IPS-11a (cell line): ENCODE results near the gene G0S2.

ENCODE experiments used
- H3K4me3 ChIP-seq: one replicate; pipeline ENCODE4 v1.5.1; 2013; ENCODE audit warnings: low read depth, low read length, control low read depth

Gene G0S2, protein sequence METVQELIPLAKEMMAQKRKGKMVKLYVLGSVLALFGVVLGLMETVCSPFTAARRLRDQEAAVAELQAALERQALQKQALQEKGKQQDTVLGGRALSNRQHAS

GRCh38 chr1:209674957-209675564, at the start of gene G0S2:
Gene G0S2, plus strand, starts transcription at chr1:209675412. Its CDS starts 273 bp downstream, at chr1:209675685.
- peak within 1 kb of the TSS; percentile 44 for H3K4me3 ChIP-seq

DNA sequence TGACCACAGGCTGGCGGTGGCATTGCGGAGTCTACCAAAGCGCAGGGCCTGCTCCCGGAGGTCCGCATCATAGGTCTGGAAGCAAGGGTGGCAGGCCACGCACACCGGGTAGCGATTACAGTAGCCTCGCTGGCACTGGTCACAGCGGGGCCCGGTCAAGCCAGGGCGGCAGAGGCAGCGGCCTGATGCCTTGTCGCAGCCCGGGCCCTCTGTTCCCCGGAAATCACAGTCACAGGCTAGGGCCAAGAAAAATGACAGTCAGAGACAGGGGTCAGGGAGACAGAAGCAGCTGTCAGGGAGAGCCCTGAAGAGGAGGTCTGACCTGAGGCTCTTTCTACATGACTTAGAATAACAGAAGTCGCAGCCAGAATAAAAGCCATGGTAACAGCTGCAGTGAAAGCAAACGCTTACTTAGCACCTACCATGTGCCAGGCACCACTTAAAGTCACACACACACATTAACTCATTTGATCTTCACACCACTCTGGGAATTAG, 49.4 kb upstream of the G0S2 start:
- H3K4me3 ChIP-seq = no peak overlapping the region

- H3K4me3 ChIP-seq = no peak overlapping the region
Measured at GRCh38 chr1:209626346-209627026, 48.7 kb upstream of the G0S2 start.

- no peak overlapping the region for H3K4me3 ChIP-seq
Measured at GRCh38 chr1:209627027-209627731, 48.0 kb upstream of the G0S2 start.

- H3K4me3 ChIP-seq = no peak overlapping the region
Measured at GRCh38 chr1:209627732-209628196, 47.4 kb upstream of the G0S2 start.

GRCh38 chr1:209628618-209629299, 46.5 kb upstream of the G0S2 start:
- H3K4me3 ChIP-seq = no peak overlapping the region

DNA sequence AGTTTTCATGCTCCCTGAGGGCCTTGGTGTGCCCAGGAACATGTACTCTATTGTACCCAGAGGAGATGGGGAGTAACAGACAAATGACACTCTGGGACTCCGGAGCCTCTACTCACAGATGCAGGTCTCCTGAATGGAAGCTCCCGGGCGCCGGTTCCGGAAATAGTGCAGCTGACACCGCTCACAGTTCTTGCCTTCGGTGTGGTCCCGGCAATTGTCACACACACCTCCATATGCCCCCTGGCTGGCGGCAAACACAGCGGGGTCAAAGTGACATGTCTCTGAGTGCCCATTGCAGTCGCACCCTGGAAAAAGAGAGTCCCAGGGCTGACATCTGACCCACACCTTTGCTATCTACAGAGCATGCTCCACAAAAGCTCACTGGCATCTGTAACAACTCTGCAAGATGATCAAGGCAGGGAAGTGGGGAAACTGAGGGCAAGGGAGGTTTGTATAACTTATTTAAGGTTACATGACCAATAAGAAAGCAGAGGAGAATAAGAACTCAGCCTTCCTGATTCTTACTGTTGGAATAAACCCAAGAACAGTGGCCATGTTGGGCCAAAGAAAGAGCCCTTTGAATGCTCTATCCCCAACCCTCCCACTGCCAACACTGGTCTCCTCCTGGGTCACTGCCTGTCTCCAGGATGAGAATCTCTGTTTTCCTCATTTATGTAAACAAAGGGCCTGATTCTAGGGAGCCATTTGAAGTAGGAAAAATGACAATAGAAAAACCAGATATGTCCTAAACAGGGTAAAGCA, 45.4 kb upstream of the G0S2 start:
- H3K4me3 ChIP-seq = no peak overlapping the region

- no peak overlapping the region for H3K4me3 ChIP-seq
Measured at GRCh38 chr1:209630383-209631225, 44.6 kb upstream of the G0S2 start.

DNA sequence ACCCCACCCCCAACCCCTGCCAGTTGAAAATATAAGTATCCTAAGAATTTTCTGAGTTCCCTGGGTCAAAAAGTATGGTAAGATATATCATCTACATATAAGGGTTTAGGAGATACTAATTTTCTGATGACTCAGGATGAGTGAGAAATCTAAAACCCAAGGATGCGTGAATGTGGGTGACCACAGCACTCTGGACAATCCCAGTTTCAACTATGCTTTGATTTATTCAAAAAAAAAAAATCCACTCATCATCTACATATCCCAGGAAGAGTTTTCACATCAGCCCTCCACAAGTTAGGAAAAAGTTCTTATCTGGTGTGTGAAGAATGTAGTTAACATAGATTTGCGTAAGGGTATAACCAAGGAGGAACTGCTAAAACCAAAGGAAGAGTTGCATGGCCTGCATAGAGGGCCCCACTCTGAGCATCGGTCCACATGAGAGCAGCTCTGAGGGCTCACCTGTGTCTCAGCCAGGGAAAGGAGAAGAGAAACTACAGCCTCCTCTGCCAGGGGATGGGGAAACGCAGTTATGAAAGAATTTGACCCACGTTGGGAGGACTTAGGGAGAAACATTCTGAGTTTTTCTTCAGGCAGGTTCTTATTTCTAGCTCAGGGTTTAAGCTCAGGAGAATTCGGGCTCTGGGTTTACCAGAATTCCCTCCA, 41.7 kb upstream of the G0S2 start:
- no peak overlapping the region for H3K4me3 ChIP-seq

DNA sequence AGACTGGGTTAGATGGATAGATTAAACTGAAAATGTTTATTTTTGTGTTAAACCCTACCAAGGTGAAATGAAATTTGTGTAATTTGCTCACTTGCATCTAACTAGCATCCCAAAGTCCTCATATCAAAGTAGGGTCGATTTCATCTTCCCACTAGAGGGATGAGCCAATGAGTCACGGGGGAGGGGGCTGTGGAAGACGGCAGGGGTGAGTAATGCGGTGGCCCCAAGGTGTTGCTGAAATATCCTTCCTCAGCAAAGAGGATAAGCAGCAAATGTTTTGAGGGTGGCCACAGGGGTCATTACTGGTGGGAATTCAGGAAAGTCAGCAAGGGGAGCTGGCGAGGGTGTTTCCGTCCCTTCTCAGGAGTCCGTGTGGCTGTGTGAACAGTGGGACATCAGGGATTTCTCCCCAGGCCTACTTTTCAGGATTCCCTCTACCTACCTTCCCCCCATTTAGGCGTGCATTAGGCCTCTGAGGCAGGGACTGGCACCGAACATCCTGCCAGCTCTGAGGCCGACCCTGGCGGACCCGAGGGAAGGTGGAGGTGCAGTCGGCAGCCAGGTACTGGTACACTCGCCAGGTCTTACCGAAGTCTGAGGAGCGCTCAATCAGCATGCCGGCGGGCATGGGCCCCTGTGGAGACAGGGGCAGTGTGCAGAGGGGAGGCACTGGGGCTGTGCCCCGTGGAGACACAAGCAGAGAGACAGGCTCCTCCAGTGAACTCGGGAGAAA, 41.0 kb upstream of the G0S2 start:
- H3K4me3 ChIP-seq = no peak overlapping the region

- no peak overlapping the region for H3K4me3 ChIP-seq
Measured at GRCh38 chr1:209635850-209636249, 39.4 kb upstream of the G0S2 start.

GRCh38 chr1:209641832-209642172, 33.4 kb upstream of the G0S2 start:
- H3K4me3 ChIP-seq = no peak overlapping the region

DNA sequence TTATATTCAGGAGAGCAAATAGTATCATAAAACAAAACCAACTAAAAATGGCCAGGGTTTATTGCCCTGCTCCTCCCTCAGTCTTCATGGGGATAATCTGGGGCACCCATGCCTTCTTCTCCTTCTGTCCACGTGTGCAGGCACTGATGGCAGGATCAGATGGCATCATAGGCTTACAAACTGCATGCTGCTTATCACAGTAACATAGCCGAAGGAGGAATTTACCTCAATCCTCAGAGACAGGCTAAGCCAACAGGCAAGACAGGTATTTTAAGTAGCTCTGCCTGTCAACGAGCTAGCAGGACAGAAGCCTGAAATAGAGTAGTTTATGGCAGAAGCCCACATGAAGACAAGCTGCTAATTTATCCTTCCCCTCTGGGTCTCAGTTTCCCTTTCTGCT, 32.4 kb upstream of the G0S2 start:
- no peak overlapping the region for H3K4me3 ChIP-seq

DNA sequence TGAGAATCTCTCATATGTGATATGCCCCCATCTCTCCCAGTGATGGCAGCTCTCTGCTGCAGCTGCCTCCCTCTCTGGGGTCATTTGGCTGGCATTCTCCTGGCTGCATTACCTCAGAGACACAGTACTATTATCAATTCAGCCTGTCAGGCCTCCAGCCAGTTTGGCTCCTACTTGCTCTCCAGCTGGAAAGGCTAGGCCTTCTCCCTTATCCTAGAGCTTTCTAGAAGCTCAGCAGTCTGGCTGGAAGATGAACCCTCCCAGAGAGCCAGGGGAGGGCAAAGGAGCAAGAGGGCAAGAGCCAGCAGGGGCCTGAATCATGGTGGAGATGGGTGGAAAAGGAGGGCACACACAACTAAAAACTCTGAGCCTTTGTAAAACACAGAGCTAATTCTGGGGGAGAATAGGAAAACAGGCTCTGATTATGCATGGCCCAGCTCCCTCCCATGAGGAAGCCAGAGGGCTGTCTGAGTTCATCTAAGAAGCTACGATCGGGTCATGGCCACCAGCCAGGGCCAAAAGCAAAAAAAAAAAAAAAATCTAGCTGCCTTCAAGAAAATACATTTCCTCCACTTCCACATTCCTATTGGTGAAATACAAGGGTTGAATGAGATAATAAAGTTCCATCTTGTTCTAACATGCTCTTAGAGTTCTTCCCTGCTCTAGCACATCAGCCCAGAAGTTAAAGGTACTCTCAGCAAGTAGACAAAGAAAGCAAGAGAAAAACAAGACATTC, 31.8 kb upstream of the G0S2 start:
- no peak overlapping the region for H3K4me3 ChIP-seq

- H3K4me3 ChIP-seq = no peak overlapping the region
Measured at GRCh38 chr1:209645574-209646452, 29.4 kb upstream of the G0S2 start.

DNA sequence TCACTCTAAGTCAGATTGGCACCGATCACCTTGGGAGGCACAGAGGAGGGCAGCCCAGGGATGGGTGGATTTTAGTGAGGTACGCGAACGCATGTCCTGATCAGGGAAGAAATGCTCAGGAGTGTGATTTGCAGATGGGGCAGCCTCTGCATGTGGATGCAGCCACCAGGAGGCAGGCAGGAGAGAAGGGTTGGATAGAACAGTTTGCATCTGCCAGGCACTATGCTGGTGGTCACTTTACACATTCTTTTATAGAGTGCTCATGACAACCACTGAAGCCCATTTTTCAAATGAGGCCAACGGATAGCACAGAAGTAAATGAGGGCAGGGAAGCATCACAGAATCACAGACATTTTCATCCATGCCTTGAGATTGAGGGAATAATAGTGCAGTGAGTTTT, 28.7 kb upstream of the G0S2 start:
- H3K4me3 ChIP-seq = no peak overlapping the region

DNA sequence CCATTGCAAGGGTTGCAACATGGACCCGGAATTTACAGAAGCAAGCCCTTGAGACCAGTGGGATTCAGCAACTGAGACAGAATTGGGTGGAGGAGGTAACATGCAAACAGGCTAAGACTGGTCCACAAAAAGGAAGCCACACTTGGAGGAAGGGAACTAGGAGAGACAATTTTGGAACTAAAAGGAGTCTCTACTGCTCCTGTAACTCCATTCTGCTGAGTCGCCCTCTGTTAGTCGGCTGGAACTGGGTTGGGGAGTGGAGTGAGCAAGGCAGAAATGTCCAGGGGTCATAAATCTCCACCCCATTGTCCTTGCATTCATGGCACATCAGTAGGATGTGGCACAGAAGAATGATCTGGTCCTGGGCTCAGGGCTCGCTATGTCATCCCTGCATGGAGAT, 28.1 kb upstream of the G0S2 start:
- no peak overlapping the region for H3K4me3 ChIP-seq
